Upper lobe of right lung (tissue), 1 donor: Measurements from ENCODE around the gene KLF7. TPM values are rescaled to one million over a fixed set of nuclear protein-coding genes. Genes with fewer than 3 reads are reported as not detected.
A peak's percentile ranks its signal among the peaks of the same experiment; 100 is the strongest.

Experiments
- ATAC-seq: fragments of 200-7000 bp; cut with Tn5 transposase; one replicate; pipeline ENCODE4 v1.9.1; 2020; ENCODE audit warnings: mild to moderate bottlenecking, moderate library complexity
- DNase-seq: peaks from one replicate; pipeline ENCODE4 v3.0.0-alpha.2; 2020
- H3K27ac ChIP-seq: fragments of 200-600 bp; one replicate; pipeline ENCODE4 v1.8.0; 2022
- H3K27me3 ChIP-seq: fragments of 200-600 bp; one replicate; pipeline ENCODE4 v1.8.0; 2022; ENCODE audit warnings: mild to moderate bottlenecking
- H3K36me3 ChIP-seq: fragments of 200-600 bp; one replicate; pipeline ENCODE4 v1.8.0; 2022
- H3K4me1 ChIP-seq: fragments of 200-600 bp; one replicate; pipeline ENCODE4 v1.8.0; 2022
- H3K4me3 ChIP-seq: fragments of 200-600 bp; one replicate; pipeline ENCODE4 v1.8.0; 2022; ENCODE audit warnings: mild to moderate bottlenecking
- H3K9me3 ChIP-seq: fragments of 200-600 bp; one replicate; pipeline ENCODE4 v1.8.0; 2022
- CTCF ChIP-seq: fragments of 200-600 bp; IDR thresholded peaks from one replicate; pipeline ENCODE4 v1.8.0; 2022; ENCODE audit warnings: antibody characterized with exemption
- intact Hi-C: fragments of 100-400 bp; cut with DNase I; formaldehyde crosslinking; loops from one replicate; pipeline ENCODE4 v1.11.0; 2022
- total RNA-seq: library from RNA; stranded (reverse); fragmentation: NEBNext Ultra II Directional; extraction: Animal tissue kit (Norgen Biotek cat#: 25700); gene quantifications from one replicate; pipeline ENCODE4 v1.2.1, GENCODE V29; 2021
- donor health status: DM: no; HTN: yes; CAD: no; lungs with severe emphysema.

KLF7 gene
- total RNA-seq, 1 donor from 2014 or later = 62.1 TPM

DNA sequence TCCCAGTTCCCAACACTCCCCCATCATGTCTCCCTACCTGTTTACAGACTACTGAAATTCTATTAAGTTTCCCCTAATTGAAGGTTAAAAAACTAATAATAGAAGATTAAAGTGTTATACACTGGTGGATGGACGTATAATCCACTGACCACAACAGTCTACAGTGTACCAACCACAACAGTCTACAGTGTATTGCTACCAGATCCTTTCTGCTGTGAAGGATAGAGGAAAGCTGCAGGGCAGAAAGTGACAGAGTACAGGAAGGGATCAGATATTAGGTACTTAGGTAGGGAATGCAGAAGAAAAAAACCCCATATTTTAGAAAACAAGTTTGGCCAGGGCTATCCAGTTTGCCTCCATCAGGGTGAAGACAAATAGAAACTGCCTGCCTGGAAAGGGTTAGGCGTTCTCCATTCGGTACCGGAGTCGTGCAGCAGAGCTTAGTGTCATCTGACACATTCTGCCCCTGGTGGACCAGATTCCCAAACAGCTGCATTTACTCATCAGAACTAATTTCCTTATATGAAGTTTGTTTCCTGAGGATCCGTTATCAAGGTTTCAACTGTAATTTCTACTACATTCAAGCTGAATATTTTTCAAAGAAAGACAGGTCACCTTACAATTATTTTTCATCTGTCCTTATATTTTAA lies 49.9 kb downstream of the KLF7 start:
- Histone ChIP-seq H3K4me3 (no peak overlapping the region), H3K4me1 (peaks cover 7% of the 10 kb centered on the region), H3K36me3 (peaks cover 5% of the 10 kb centered on the region), H3K27ac (no peak overlapping the region), H3K9me3 (no peaks in the 10 kb centered on the region), H3K27me3 (no peaks in the 10 kb centered on the region)
- ATAC-seq (no peak), DNase-seq (no peak)
- peak; percentile 5 for TF ChIP-seq CTCF
- intact Hi-C loops = no loop called here

- Histone ChIP-seq H3K27ac (no peak overlapping the region), H3K36me3 (peaks cover 3% of the 10 kb centered on the region), H3K4me1 (peaks cover 9% of the 10 kb centered on the region), H3K4me3 (no peak overlapping the region), H3K27me3 (no peaks in the 10 kb centered on the region), H3K9me3 (no peaks in the 10 kb centered on the region)
- ATAC-seq = no peak
- TF ChIP-seq CTCF = no peak
- intact Hi-C loops = no loop called here
- DNase-seq = no peak
These were observed 52.3 kb downstream of the KLF7 start for GRCh38 chr2:207113414-207113813.

GRCh38 chr2:207112785-207113184 lies 53.0 kb downstream of the KLF7 start:
- H3K36me3 ChIP-seq = no peaks in the 10 kb centered on the region
- no peaks in the 10 kb centered on the region for H3K27me3 ChIP-seq
- H3K4me3 ChIP-seq = no peak overlapping the region
- DNase-seq = no peak
- no peaks in the 10 kb centered on the region for H3K9me3 ChIP-seq
- ATAC-seq = no peak
- TF ChIP-seq CTCF = no peak
- intact Hi-C loops = no loop called here
- no peak overlapping the region for H3K27ac ChIP-seq
- peaks cover 9% of the 10 kb centered on the region for H3K4me1 ChIP-seq

DNA sequence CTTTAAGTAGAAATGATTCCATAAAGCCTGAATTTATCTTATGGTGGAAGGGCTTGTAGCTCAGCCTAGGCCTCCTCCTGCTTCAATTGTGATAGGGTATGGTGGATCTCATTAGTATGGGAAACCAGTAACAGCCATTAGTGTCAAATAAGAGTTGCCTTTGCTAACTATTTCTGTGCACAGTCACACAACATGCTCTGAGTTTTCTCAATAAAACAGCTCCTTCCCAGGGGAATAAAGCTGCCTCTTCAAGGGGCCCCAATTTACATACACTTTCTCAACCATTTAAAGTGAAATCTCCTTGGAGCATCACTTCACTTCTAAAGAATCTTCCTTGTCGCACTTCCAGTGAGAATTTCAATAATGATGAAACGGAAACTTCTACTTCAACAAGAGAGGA lies 53.4 kb downstream of the KLF7 start:
- intact Hi-C loops = no loop called here
- H3K4me3 ChIP-seq = no peak overlapping the region
- TF ChIP-seq CTCF = no peak

DNA sequence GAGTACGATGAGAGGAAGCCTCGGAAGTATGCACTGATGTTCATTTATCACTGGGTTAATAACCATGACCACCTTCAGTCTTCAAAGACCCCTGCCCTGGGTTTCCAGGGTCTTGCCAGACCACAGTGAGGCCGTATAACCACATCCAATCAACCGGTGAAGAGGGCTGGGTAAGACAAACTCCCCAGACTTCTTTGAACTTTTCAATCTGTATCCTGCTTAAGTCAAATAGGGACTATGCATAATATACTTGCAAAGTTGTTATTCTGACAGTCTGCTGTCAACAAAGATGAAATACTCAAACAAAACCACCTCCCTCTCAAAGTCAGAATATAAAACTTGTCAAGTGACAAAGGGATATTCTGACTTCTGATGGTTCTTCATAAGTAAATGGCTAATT lies 54.0 kb downstream of the KLF7 start:
- Histone ChIP-seq H3K4me3 (no peak overlapping the region), H3K27me3 (no peaks in the 10 kb centered on the region), H3K27ac (no peak overlapping the region), H3K36me3 (no peaks in the 10 kb centered on the region), H3K4me1 (peaks cover 9% of the 10 kb centered on the region), H3K9me3 (no peaks in the 10 kb centered on the region)
- no peak for ATAC-seq
- DNase-seq = no peak
- intact Hi-C loops = no loop called here
- no peak for TF ChIP-seq CTCF

More for the DNA sequence above, 53.4 kb downstream of the KLF7 start:
- no peaks in the 10 kb centered on the region for H3K36me3 ChIP-seq
- DNase-seq (no peak), ATAC-seq (no peak)
- H3K4me1 ChIP-seq = peaks cover 9% of the 10 kb centered on the region
- no peak overlapping the region for H3K27ac ChIP-seq
- H3K9me3 ChIP-seq = no peaks in the 10 kb centered on the region
- no peaks in the 10 kb centered on the region for H3K27me3 ChIP-seq

DNA sequence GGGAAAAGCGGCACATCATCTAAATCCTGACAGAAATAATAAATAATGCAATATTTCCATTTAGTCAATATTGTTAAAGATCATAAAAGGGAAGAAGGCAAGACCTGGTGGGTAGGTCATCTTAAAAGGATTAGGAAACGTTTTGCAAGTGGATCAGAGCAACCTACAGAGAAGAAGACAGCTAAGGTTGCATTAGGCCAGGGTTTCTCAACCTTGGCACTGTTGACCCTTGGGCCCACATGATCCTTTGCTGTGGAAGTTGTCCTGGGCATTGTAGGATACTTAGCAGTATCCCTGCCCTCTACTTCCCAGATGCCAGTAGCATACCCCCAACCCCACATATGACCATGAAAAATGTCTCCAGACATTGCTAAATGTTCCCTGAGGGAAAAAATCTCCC lies 55.0 kb downstream of the KLF7 start:
- DNase-seq (no peak), ATAC-seq (peak; percentile 72)
- Histone ChIP-seq H3K27ac (no peak overlapping the region), H3K9me3 (no peaks in the 10 kb centered on the region), H3K4me3 (no peak overlapping the region), H3K36me3 (peaks cover 5% of the 10 kb centered on the region), H3K4me1 (peaks cover 5% of the 10 kb centered on the region), H3K27me3 (no peaks in the 10 kb centered on the region)
- no peak for TF ChIP-seq CTCF
- intact Hi-C loops = no loop called here
